Activated CD8-positive, alpha-beta memory T cell treated with anti-CD3 and anti-CD28 coated beads, Interleukin-2, amount 50 U/mL, for 1 hour (primary cell): ENCODE results near the gene ARFGAP1.

Experiments used
- DNase-seq: peaks from one replicate; pipeline ENCODE4 v3.0.0-alpha.2; 2020; ENCODE audit errors: extremely low read depth

ARFGAP1 gene

DNA sequence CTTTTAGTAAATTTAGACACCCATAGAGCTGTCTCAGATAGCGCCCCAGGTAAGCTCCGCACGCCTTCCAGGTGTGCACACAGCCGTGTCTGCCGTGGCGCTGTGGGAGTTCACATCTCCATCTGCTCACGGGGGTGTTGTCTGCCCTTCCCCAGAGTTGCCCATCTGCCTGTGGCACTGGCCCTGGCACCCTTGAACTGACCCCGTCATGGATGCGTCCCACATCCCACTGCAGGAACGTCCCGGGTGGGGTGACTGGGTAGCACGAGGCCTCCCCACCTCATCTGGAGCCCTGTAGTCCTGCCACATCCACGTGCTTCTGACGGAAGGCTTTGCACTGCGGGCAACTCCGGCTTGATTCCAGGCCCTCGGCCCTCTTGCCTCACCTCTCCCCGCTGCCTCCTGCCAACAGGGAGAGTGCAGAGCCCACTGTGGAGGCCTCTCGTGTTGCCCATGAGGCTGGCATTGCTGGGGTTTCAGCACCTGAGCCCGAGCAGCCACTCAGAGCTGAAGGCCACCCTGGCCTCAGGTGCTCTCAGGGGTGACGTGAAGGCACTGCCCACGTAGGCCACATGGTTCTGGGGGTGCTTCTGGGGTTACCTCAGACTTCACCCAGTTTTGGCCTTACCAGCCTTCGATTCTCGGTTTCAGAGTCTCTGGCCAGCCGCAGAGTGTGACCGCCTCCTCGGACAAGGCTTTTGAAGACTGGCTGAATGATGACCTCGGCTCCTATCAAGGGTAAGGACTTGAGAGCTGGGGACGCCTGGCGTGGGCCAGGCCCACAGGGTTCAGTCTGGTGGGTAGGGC, 5.1 kb downstream of the ARFGAP1 start:
- no peak for DNase-seq

DNA sequence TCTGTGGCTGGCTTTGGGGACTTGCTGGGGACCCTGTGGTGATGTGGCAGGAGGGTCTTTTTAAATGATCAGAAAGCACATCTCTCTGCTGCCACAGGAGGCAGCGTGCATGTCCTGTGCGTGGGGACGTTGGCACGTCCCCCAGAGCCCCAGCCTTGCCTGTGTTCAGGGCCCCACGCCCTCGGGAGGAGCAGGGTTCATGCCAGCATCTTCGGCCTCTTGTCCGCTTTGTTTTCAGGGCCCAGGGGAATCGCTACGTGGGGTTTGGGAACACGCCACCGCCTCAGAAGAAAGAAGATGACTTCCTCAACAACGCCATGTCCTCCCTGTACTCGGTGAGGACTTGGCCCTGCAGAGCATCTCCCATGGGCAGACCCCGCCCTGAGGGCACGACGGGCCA, 6.0 kb downstream of the ARFGAP1 start:
- DNase-seq, result no peak

DNA sequence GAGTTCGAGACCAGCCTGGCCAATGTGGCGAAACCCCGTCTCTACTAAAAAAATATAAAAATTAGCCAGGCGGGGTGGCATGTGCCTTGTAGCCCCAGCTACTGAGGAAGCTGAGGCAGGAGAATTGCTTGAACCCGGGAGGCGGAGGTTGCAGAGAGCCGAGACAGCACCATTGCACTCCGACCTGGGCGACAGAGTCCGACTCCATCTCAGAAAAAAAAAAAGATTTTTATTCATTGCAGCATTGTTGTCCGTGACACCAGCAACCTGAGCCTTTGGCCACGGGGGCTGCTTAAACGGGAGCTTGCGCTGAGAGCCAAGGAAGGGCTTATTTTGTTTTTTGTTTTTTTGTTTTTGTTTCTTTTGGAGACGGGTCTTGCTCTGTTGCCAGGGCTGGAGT, 7.3 kb downstream of the ARFGAP1 start:
- DNase-seq, result no peak

DNA sequence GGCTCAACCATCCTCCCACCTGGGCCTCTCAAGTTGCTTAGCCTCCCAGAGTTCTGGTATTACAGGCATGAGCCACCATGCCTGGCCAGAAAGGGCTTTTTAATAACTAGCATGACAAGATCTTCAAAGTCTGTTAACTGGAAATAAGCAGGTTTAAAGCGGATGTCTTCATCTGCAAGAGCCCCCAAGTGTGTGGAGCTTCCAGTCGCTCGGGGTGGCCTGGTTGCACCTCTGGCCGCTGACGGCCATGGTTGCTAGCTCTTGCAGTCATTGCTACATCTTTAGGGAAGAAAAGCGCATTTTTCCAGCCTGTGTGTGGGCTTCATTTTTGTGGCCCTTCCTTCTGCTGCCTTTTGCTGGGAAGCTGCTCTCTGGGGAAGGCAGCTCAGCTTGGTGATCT, 7.8 kb downstream of the ARFGAP1 start:
- no peak for DNase-seq

DNA sequence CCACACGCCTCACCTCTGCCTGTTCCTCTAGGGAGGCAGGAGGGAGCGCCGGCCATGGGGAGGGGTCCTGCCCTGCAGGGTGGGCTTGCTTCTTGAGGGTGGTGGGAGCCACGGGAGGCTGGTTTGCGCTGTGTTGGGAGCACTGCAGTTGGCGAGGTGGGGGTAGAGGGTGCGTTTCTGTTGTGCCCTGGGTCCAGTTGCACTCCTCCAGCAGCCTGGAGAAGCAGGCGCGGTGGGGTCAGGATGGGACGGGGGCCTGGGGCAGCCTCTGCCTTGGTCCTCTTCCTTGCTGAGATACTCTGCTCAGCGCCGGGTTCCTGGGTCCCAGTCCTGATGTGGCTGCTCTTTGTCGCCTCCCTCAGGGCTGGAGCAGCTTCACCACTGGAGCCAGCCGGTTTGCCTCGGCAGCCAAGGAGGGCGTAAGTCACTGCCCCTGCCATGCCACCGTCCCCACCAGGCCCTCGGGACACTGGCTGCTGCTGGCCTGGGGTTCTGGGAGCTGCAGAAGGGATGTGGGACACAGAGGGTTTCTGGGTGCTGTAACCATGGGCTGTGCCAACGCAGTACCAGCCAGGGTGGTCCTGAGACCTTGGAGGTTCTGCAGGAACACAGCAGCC, 8.4 kb downstream of the ARFGAP1 start:
- no peak for DNase-seq

DNA sequence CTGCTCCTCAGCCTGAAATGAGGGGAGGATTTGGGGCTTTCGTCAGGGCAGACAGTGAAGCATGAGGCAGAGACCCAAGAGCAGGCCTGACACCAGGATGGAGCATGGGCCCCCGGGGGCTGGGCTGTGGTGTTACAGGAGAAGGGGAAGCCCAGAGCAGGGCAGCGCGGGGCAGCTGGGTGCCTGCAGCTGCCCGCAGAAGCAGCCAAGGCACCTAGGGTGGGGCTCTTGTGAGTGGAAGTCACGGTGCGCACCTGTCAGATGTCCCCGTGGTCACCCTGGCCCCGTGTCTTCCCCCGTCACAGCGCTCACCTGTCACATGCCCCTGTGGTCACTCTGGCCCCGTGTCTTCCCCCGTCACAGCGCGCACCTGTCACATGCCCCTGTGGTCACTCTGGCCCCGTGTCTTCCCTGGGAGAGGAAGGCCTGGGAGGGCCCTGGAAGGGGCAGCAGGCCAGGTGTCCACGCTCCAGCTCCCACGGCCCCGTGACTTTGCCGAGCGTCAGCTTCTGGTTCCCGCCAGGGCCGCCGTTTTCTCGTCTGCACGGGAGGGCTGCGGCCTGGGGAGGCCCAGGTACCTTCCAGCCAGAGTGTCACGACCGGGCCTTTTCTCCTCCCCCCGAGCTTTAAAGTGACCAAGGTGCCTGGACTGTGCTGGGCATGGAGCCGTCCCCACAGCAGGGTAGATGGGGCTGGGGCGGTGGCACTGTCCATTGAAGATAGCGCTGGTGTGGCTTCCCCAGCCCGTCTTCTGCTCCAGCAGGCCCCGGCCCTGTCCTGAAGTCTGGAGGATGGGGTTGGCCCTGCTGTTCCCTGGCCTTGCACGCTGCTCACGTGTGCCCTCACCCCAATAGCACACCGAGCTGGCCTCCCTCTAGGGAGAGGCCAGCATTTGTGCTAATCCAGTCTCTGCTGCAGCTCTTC, 9.4 kb downstream of the ARFGAP1 start:
- no peak for DNase-seq

DNA sequence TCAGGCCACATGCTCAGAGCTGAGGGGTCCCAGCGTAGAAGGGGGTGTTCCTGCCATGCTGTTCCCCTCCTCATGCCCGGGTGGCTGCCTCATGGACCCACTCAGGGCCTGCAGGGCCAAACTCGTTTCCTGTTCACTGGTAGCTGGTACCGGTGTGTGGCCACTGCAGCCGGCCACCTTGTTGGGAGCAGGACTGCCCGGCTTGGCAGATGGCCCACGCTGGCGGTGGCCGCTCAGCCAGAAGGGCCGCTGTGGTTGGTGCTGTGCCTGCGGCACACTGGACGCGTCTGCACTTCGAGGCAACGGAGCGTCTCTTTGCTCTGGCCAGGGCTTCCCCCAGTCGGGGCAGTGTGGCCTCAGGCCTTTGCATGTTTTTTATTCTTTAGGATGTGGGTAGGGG, 10.3 kb downstream of the ARFGAP1 start:
- DNase-seq, result no peak

DNA sequence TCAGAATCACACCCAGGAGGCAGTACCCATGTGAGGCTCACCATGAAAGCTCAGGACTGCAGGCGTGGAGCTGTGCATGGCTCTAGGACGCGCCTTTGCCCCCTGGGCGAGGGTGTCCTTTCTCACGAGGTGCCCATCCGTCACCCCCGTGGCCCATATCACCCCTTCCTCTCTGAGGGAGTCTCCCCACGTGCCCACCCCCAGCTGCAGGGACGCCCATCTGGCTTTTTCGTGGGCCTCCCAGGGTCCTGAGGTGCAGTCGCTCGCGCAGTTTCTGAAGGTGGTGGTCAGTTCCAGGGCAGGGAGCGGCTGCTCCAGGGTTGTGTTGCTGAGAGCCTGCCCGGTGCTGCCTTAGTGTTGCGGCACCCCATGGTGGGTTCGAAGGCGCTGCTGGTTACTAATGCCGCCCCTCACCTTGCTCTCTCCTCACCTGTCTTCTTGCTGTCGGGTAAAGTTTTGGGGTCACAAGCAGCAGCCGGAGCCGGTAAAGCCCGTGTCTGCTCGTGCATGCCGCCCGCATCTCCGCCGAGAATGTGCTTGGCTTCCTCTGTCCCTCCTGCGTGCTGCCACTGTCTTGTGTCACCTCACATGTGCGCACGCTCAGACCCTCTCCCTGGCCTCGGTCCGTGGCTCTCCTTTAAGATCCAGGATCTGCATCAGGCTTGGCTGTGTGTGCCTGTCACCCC, 10.9 kb downstream of the ARFGAP1 start:
- no peak for DNase-seq

DNA sequence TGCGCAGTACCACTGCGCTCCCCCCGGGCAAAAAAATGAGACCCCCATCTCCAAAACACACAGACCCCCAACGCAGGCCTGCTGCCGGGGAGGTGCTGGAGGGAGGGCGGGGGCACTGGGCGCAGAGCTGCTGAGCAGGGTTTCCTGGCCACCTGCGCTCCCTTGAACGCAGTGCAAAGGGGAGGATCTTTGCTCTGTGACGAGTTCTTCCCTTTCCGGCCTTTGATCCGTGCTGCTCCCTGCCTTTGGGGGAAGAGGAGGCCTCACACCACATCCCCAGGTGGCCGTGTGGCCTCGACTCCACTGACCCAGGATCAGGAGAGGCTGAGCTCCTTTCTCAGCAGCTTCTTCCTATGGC, 11.4 kb downstream of the ARFGAP1 start:
- DNase-seq, result no peak

DNA sequence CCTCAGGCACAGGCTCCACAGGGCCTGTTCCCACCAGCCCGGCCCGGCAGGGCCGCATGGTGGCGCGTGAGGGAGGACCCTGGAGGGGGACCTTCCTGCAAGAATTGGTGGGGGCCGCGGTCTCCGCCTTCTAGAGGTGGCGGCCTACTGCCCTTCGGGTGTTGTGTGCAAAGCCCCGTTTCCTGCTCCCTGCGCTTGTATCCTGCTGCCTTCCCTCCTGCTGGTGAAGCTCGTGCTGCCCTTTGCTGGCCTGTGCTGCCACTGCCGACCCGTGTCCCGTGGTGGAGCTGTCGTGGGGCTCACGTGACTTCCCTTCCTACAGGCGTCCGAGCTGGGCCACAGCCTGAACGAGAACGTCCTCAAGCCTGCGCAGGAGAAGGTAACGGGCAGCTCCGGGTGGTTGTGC, 11.9 kb downstream of the ARFGAP1 start:
- no peak for DNase-seq

DNA sequence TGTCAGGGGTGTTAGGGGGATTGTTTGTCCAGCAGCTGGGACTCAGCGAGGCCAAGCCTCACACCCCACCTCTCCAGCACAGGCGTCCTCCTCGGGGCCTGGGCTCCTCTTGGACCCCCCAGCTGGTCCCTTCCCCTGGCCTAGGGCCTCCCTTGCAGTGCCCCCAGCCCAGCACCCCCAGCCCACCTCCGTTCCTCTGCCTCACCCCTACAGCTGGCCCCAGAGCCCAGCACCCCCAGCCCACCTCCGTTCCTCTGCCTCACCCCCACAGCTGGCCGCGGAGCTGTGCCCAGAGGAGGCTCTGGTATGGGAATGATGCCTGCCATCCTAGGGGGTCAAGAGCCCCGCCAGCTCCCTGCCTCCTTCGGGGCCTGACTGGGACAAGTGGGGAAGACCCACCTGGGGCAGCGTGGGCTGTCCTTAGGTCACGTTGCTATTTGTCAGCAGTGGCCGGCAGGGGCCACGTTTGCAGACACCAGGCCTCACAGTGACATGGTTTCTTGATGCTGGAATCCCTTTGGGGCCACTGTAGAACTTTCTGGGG, 12.4 kb downstream of the ARFGAP1 start:
- DNase-seq, result no peak

DNA sequence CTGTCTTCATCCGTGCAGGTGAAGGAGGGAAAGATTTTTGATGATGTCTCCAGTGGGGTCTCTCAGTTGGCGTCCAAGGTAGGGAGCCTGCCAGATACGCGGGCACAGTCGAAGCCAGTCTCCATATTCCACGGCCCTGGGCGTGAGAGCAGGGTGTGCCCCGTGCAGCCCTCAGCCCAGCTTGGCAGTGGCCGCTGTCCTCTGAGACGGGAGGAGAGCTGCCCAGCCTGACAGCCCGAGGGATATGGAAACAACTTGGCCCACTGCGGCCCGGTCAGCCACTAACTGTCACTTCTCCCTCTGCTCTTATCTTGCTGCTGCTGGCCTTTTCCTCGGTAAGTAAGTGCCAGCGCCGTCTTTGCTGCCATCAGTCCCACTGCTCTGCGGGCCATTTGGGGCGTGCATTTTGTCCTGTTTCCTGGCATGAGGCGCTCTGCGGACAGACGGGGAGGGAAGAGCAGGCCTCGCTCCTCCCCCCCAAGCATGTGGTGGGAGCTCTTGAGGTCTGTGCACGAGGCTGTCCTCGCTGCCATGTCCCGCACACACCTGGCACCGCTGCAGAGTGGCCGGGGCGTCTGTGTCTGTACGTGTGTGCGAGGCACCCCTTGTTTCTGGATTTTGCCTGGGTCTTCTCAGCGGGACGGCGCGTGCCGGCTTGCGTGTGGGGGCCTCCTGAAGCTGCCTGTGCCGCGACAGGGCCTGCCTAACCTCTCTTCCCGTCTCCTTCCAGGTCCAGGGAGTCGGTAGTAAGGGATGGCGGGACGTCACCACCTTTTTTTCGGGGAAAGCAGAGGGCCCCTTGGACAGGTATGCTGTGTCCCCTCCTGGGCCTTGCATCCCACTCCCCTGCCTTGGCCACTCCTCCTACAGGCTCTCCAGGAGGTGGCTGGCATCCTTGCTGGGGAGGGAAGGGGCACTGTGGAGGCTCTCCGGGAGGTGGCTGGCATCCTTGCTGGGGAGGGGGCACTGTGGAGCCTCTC, 13.3 kb downstream of the ARFGAP1 start:
- no peak for DNase-seq

DNA sequence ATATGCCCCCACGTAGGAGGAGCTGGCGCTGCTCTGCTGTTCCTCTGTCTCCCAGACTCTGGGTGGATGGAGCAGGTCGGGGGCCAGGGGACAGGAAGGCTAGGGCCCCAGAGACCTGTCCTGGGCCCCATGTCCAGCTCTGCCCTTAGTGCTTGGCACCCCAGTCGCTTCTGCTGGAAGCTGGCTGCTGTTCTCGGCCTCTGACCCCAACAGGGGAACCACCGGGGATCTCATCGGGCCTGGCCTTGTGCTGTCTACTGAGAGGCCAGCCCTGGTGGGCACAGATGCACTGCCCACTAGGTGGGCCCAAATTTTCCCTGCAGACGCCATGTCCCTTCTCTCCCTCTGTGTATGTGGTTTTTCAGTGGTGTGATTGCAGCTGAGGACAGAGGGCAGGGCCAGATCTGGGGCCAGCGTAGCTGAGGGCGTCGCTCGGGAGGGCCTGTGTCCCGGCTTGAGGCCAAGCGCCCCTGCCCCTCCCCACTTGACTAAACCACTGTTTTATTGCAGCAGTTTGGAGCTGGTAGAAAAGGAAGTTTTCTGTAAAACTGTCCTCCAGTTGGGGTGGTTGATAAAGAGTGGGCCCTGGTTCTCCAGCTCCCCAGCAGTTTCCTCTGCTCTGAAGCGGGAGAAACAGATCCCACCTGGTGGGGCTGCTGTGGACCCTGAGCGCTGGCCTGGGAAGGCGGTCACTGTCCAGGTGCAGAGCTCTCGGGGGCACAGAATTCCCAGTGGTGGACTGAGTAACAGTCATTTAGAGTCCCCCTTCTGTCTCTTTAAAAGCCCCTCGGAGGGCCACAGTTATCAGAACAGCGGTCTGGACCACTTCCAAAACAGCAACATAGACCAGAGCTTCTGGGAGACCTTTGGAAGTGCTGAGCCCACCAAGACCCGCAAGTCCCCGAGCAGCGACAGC, 14.4 kb downstream of the ARFGAP1 start:
- DNase-seq, result no peak

DNA sequence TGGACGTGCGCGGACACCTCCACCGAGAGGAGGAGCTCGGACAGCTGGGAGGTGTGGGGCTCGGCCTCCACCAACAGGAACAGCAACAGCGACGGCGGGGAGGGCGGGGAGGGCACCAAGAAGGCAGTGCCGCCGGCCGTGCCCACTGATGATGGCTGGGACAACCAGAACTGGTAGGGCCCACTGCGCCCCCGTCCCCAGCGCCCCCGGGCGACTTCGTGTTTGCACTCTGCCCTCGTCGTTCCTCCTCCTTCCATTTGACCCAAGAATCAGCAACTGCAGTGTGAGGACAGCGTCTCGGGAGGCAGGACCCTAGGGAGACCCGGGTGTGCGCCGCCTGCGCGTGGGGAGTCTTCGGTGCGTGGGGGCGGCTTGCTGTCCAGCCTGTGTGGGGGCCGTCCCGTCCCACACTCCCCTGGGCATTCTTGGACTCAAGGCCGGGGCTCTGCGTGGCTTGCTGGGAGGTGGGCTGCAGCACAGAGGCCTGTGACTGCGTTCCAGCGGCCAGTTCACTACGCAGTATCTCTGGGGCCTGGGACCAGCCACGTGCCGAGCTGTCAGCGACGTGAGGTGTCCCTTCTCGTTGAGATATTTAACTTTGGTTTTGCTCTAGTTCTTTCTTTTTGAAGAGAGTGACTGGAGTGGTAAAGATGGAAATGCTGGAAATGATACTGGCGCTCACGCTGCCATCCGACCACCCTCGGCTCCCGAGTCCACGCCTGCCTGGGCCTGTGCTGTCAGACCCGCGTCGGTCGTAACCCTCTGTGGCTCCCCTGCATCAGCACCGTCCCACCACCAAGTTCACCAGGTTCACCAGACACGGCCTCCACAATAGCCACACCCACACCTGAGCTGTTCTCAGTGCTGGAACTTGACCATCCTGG, 15.3 kb downstream of the ARFGAP1 start:
- no peak for DNase-seq

DNA sequence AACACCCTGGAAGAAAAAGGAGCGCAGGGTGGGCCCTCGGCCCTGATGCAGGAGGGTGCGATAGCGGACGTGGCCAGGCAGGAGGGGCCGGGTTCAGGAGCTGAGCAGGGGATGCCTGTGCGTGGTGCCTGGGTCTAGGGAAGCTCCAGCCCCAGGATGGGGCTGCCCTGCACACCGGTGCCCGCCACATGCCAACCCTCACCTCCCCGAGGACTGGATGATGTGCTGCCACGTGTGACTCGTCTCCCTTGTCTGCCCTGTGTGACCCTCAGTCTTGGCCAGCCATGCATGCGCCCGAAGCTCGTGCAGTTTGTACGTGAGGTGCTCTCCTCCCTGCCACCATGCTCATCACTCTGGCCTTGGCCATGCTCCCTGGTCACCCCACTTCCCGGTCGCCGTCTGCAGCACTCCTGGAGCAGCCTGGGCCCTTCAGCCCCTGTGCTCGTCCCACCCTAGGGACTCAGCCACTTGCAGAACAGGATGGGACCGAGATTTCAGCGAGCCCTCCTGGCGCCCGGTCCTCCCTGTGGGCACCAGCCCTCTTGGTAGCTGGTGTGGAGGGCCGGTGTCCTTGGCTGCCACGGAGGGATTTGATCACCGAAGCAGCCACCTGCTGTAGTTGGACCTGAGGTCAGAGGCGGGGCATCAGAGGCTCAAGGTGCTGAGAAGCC, 16.1 kb downstream of the ARFGAP1 start:
- no peak for DNase-seq

DNA sequence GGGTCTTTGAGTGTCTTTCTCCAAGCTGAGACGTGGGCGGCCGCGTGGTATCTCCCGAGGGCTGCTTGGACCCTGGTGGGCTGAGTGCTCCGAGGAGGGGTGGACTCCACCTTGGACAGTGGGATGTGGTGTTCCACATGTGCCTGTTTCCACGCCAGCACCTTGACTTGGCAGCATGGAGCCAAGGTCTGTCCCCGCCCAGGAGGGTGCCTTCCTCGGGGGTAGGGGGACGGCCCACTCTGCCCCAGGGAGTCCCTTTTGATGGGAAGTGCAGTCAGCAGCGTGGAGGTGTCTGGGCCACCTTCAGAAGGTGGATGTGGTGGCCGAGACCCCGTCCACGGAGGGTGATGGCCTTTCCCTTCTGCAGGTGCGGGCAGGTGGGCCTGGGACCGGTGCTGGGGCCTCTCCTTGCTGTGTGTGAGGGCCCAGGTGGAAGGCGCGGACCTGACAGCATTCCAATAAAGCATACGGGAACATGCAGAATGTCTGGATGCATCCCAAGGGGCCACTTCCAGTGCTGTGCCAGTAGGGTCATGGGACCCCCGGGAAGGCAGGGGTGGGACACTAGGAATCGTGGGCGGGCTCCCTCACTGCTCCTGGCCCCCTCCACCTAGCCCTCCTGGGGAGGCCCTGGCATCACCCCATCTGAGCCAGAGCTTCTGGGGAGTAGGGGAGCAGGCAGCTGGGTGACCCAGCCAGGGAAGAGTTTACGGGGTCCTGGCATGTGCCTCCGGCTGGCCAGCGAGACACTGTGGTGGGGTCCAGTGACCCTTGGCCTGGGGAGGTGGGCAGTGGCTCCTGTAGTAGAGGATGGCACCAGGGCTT, 16.9 kb downstream of the ARFGAP1 start:
- no peak for DNase-seq

DNA sequence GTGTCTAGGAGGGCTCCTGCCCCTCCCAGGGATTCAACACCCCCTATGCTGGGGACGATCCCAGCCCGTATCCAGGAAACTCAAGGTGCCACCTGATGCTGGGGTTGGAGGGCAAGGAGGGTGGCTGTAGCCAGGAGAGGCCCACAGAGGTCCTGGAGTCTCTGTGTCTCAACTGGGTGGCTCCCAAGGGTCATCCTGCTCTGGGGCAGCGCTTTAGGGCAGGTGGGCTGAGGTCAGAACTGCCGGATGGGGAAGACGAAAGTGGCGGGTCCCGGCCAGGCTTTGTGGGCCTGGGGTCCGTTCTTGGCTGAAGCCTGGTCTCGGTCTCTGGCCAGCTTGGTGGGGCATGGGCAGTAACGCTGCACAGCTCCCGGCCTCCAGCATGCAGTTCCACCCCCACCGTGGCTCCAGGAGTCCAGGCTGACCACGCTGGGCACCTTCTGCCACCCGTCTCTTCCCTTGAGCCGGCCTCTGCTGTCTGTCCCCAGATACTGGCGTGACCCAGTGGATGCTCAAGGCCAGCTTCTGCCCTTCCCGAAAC, 17.6 kb downstream of the ARFGAP1 start:
- DNase-seq, result no peak
